Putamen (tissue), 1 donor: Measurements from ENCODE around the gene ARHGAP22.

Source experiments
- DNase-seq: peaks from one replicate; pipeline ENCODE4 v3.0.0-alpha.2; 2016; ENCODE audit warnings: low spot score

ARHGAP22 gene

GRCh38 chr10:48463318-48464003, 141.4 kb downstream of the ARHGAP22 start:
- DNase-seq, result no peak

- DNase-seq, result no peak
Observed at GRCh38 chr10:48462482-48463020, 142.3 kb downstream of the ARHGAP22 start.

GRCh38 chr10:48461623-48462481, 143.0 kb downstream of the ARHGAP22 start:
- DNase-seq, result no peak

GRCh38 chr10:48460182-48460581, 144.7 kb downstream of the ARHGAP22 start:
- DNase-seq, result no peak

GRCh38 chr10:48459270-48460150, 145.4 kb downstream of the ARHGAP22 start:
- DNase-seq, result no peak

- no peak for DNase-seq
Observed at GRCh38 chr10:48458662-48459048, 146.2 kb downstream of the ARHGAP22 start.

GRCh38 chr10:48457949-48458661, 146.8 kb downstream of the ARHGAP22 start:
- DNase-seq, result no peak

- no peak for DNase-seq
Observed at GRCh38 chr10:48456808-48457761, 147.8 kb downstream of the ARHGAP22 start.

- DNase-seq, result no peak
Observed at GRCh38 chr10:48456361-48456804, 148.5 kb downstream of the ARHGAP22 start.

GRCh38 chr10:48455392-48456151, 149.3 kb downstream of the ARHGAP22 start:
- DNase-seq, result no peak

- no peak for DNase-seq
Observed at GRCh38 chr10:48455055-48455391, 149.8 kb downstream of the ARHGAP22 start.

GRCh38 chr10:48454302-48455054, 150.4 kb downstream of the ARHGAP22 start:
- no peak for DNase-seq

- DNase-seq, result no peak
Observed at GRCh38 chr10:48453451-48454301, 151.2 kb downstream of the ARHGAP22 start.

- DNase-seq, result no peak
Observed at GRCh38 chr10:48452879-48453412, 151.9 kb downstream of the ARHGAP22 start.

GRCh38 chr10:48451969-48452878, 152.6 kb downstream of the ARHGAP22 start:
- DNase-seq, result no peak

GRCh38 chr10:48450741-48451466, 154.0 kb downstream of the ARHGAP22 start:
- DNase-seq, result no peak
